Fibroblast of lung (primary cell): ENCODE measurements around the gene RTTN. TPM values are rescaled to one million over a fixed set of nuclear protein-coding genes. Genes with fewer than 3 reads are reported as not detected.

Experiments used
- DNase-seq, 2 donors: peaks; one replicate each; pipeline versions ENCODE4 v3.0.0 to v3.0.0-alpha.2; 2010; ENCODE audit warnings: low read depth in 2 of 2
- H2AFZ ChIP-seq: 2 replicates; pipeline ENCODE4 v1.5.1; 2012; ENCODE audit warnings: low read length, control low read depth, inconsistent platforms
- H3K27ac ChIP-seq: 2 replicates; pipeline ENCODE4 v1.5.1; 2011; ENCODE audit warnings: low read length, control low read depth; ENCODE audit not compliant: insufficient read depth
- H3K27me3 ChIP-seq: 2 replicates; pipeline ENCODE4 v1.5.1; 2011; ENCODE audit warnings: mild to moderate bottlenecking, low read length; ENCODE audit not compliant: control insufficient read depth, insufficient read depth
- H3K36me3 ChIP-seq: 2 replicates; pipeline ENCODE4 v1.5.1; 2011; ENCODE audit warnings: low read length; ENCODE audit not compliant: control insufficient read depth, insufficient read depth
- H3K4me1 ChIP-seq: 2 replicates; pipeline ENCODE4 v1.5.1; 2011; ENCODE audit warnings: low read length; ENCODE audit not compliant: control insufficient read depth, insufficient read depth; ENCODE audit errors: extremely low read depth
- H3K4me2 ChIP-seq: 2 replicates; pipeline ENCODE4 v1.5.1; 2011; ENCODE audit warnings: low read length, control low read depth; ENCODE audit not compliant: insufficient read depth; ENCODE audit errors: extremely low read depth
- H3K4me3 ChIP-seq, 4 experiments: fragments of 200-600 bp in 1 of 4; sonication (generic) in 1 of 4; replicated peaks in 1 of 4; 2 replicates each; pipeline ENCODE4 v1.5.1; 2011 to 2016; ENCODE audit warnings: low read length in 4 of 4, low read depth in 3 of 4, mild to moderate bottlenecking in 3 of 4, control low read depth in 2 of 4, inconsistent platforms in 1 of 4, mixed read lengths in 1 of 4; ENCODE audit not compliant: insufficient read depth in 1 of 4; ENCODE audit errors: control extremely low read depth in 1 of 4
- H3K79me2 ChIP-seq: 2 replicates; pipeline ENCODE4 v1.5.1; 2012; ENCODE audit warnings: mild to moderate bottlenecking, low read length, inconsistent platforms; ENCODE audit not compliant: control insufficient read depth, insufficient read depth
- H3K9ac ChIP-seq: 2 replicates; pipeline ENCODE4 v1.5.1; 2011; ENCODE audit warnings: mild to moderate bottlenecking, low read length, control low read depth; ENCODE audit not compliant: insufficient read depth
- H3K9me3 ChIP-seq: 2 replicates; pipeline ENCODE4 v1.5.1; 2012; ENCODE audit warnings: low read depth, low read length; ENCODE audit not compliant: control insufficient read depth, insufficient read depth
- H4K20me1 ChIP-seq: 2 replicates; pipeline ENCODE4 v1.5.1; 2011; ENCODE audit warnings: low read length; ENCODE audit not compliant: control insufficient read depth, insufficient read depth; ENCODE audit errors: extremely low read depth
- EZH2 ChIP-seq: IDR thresholded peaks from 2 replicates; pipeline ENCODE4 v1.5.1; 2012; ENCODE audit warnings: low read length, control low read depth, mild to moderate bottlenecking; ENCODE audit errors: missing control alignments
- polyA plus RNA-seq, 2 donors: library from polyadenylated mRNA; depleted of rRNA in 1 of 2; stranded (reverse) in 1 of 2; unstranded in 1 of 2; fragments of >200 nt; gene quantifications; 2 replicates each; pipeline ENCODE4 v1.2.1, GENCODE V29; 2011 to 2012; ENCODE audit warnings: missing spikeins in 1 of 2
- total RNA-seq: library from RNA; depleted of rRNA; stranded (reverse); fragments of >200 nt; gene quantifications from 2 replicates; pipeline ENCODE4 v1.2.1, GENCODE V29; 2014
- TF ChIP-seq, protein P1 (sequence below), 2 donors: IDR thresholded peaks in 1 of 2; conservative IDR thresholded peaks in 1 of 2; 1 replicate in 1 of 2; 2 replicates in 1 of 2; pipeline ENCODE4 v1.5.1; 2011 to 2012; ENCODE audit warnings: low read length in 2 of 2, control low read depth in 1 of 2, inconsistent platforms in 1 of 2, low read depth in 1 of 2, mild to moderate bottlenecking in 1 of 2

RTTN gene
- total and polyA plus RNA-seq, 2 donors (not counting 1 experiment from before 2014, with no cell fraction given): 5.4 to 19.0 TPM

GRCh38 chr18:70207181-70207580 is 1.7 kb upstream of the RTTN start:
- no peak overlapping the region for H3K4me2 ChIP-seq
- DNase-seq: no peak
- no peaks in the 10 kb centered on the region for H3K36me3 ChIP-seq
- H3K4me3 ChIP-seq: no peak overlapping the region
- no peaks in the 10 kb centered on the region for H3K4me1 ChIP-seq
- no peak overlapping the region for H2AFZ ChIP-seq
- H4K20me1 ChIP-seq: no peaks in the 10 kb centered on the region
- no peak overlapping the region for H3K27ac ChIP-seq
- TF ChIP-seq, protein P1, sequence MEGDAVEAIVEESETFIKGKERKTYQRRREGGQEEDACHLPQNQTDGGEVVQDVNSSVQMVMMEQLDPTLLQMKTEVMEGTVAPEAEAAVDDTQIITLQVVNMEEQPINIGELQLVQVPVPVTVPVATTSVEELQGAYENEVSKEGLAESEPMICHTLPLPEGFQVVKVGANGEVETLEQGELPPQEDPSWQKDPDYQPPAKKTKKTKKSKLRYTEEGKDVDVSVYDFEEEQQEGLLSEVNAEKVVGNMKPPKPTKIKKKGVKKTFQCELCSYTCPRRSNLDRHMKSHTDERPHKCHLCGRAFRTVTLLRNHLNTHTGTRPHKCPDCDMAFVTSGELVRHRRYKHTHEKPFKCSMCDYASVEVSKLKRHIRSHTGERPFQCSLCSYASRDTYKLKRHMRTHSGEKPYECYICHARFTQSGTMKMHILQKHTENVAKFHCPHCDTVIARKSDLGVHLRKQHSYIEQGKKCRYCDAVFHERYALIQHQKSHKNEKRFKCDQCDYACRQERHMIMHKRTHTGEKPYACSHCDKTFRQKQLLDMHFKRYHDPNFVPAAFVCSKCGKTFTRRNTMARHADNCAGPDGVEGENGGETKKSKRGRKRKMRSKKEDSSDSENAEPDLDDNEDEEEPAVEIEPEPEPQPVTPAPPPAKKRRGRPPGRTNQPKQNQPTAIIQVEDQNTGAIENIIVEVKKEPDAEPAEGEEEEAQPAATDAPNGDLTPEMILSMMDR (conservative IDR thresholded peaks at IDR 0.05 in 1 of 2, IDR thresholded peaks at IDR 0.05 in 1 of 2; ENCODE audit: low read depth in 1 of 2, low read length in 2 of 2): no peak
- TF ChIP-seq EZH2: no peak
- H3K79me2 ChIP-seq: peaks cover 19% of the 10 kb centered on the region
- no peak overlapping the region for H3K9ac ChIP-seq
- H3K27me3 ChIP-seq: no peaks in the 10 kb centered on the region
- no peaks in the 10 kb centered on the region for H3K9me3 ChIP-seq

DNA sequence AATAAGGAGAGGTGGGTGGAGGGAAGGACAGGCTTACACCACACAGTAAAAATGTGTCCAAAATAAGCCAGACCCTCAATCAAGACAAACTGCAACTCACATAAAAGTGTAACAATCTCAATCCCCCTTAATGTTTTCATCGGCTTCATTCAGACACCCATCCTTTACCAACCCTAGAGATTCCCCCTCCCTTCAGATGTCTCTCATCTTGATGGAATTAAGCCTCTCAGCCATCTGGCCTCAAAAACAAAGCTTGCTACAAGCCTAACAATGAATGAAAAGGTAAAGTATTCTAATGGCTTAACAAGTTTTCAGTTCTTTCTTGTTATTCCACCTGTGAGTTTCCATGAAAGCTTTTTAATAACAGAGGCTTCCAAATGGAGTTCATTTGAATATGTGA is 5.2 kb downstream of the RTTN start:
- TF ChIP-seq EZH2: no peak
- TF ChIP-seq, protein P1 (conservative IDR thresholded peaks at IDR 0.05 in 1 of 2, IDR thresholded peaks at IDR 0.05 in 1 of 2; ENCODE audit: low read depth in 1 of 2, low read length in 2 of 2): no peak
- H3K9ac ChIP-seq: no peak overlapping the region
- no peaks in the 10 kb centered on the region for H3K9me3 ChIP-seq
- H3K4me2 ChIP-seq: no peak overlapping the region
- H3K4me3 ChIP-seq: no peak overlapping the region
- no peak for DNase-seq
- no peaks in the 10 kb centered on the region for H3K4me1 ChIP-seq
- peaks cover 6% of the 10 kb centered on the region for H3K36me3 ChIP-seq
- H4K20me1 ChIP-seq: no peaks in the 10 kb centered on the region
- no peak overlapping the region for H2AFZ ChIP-seq
- no peaks in the 10 kb centered on the region for H3K27me3 ChIP-seq
- no peak overlapping the region for H3K27ac ChIP-seq
- peaks cover 19% of the 10 kb centered on the region for H3K79me2 ChIP-seq

DNA sequence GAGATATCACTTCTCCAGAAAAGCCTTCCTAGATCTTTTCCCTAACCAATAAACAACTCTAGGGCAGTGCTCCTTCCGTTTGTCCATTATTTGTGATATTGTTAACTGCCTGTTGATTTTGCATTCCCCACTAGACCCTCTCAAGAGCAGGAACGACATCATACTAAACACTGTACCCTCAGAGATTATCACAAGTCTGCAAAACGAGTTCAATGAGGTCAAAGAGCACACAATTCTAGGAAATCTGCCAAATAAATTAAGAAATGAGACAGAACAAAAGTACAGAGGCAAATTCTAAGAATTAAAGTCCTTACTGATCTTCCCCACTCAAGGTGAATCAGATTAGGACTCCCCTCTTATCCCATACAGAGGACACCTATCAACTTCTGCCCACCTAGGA is 7.6 kb downstream of the RTTN start:
- H3K4me2 ChIP-seq: no peak overlapping the region
- no peaks in the 10 kb centered on the region for H4K20me1 ChIP-seq
- H3K4me3 ChIP-seq: no peak overlapping the region
- H3K27me3 ChIP-seq: no peaks in the 10 kb centered on the region
- peaks cover 6% of the 10 kb centered on the region for H3K36me3 ChIP-seq
- TF ChIP-seq, protein P1 (conservative IDR thresholded peaks at IDR 0.05 in 1 of 2, IDR thresholded peaks at IDR 0.05 in 1 of 2; ENCODE audit: low read depth in 1 of 2, low read length in 2 of 2): no peak
- no peak for TF ChIP-seq EZH2
- no peaks in the 10 kb centered on the region for H3K9me3 ChIP-seq
- H3K4me1 ChIP-seq: no peaks in the 10 kb centered on the region
- no peak for DNase-seq
- no peak overlapping the region for H2AFZ ChIP-seq
- H3K9ac ChIP-seq: no peak overlapping the region
- H3K79me2 ChIP-seq: no peaks in the 10 kb centered on the region
- H3K27ac ChIP-seq: no peak overlapping the region
